PC-9 (cell line): ENCODE measurements around the gene RPS6KA4. TPM values are rescaled to one million over a fixed set of nuclear protein-coding genes. Genes with fewer than 3 reads are reported as not detected.
A peak's percentile ranks its signal among the peaks of the same experiment; 100 is the strongest.

Experiments used
- BruUV-seq: library from RNA; stranded (reverse); fragments of 400-500 nt; replicated peaks from 2 replicates; lab custom pipeline; 2021; lab: Mats Ljungman, UMichigan
- CTCF ChIA-PET: fragments of 300-600 bp; sonication (Branson Sonifier 250); formaldehyde crosslinking; loops from one replicate; lab custom pipeline; 2022; ENCODE audit warnings: antibody characterized with exemption; lab: Charles Lee
- POLR2A ChIA-PET: fragments of 300-600 bp; sonication (Branson Sonifier 250); formaldehyde crosslinking; loops from one replicate; lab custom pipeline; 2022; ENCODE audit warnings: antibody characterized with exemption; ENCODE audit not compliant: unreplicated experiment; lab: Charles Lee
- DNase-seq, 2 experiments: peaks; one replicate each; pipeline versions ENCODE4 v3.0.0 to v3.0.0-alpha.2; 2015 to 2022; ENCODE audit warnings: mixed read lengths in 1 of 2
- H2AFZ ChIP-seq: fragments of 200-600 bp; sonication (generic); 2 replicates; pipeline ENCODE4 v1.8.1; 2017; ENCODE audit warnings: antibody characterized with exemption
- H3F3A ChIP-seq: fragments of 200-600 bp; sonication (generic); 2 replicates; pipeline ENCODE4 v1.8.1; 2017; ENCODE audit warnings: antibody characterized with exemption, mild to moderate bottlenecking, low read depth; ENCODE audit not compliant: insufficient read depth
- H3K27ac ChIP-seq: fragments of 200-600 bp; sonication (generic); 2 replicates; pipeline ENCODE4 v1.6.1; 2016; ENCODE audit warnings: mixed run types
- H3K27me3 ChIP-seq: fragments of 200-600 bp; sonication (generic); 2 replicates; pipeline ENCODE4 v1.6.1; 2016; ENCODE audit warnings: low read depth, mixed run types; ENCODE audit not compliant: insufficient read depth
- H3K36me3 ChIP-seq: fragments of 200-600 bp; sonication (generic); 2 replicates; pipeline ENCODE4 v1.6.1; 2016; ENCODE audit warnings: low read depth, mixed run types
- H3K4me1 ChIP-seq: fragments of 200-600 bp; sonication (generic); replicated peaks from 2 replicates; pipeline ENCODE4 v1.6.1; 2016; ENCODE audit warnings: mixed run types; ENCODE audit not compliant: insufficient read depth
- H3K4me2 ChIP-seq: fragments of 200-600 bp; sonication (generic); 2 replicates; pipeline ENCODE4 v1.6.1; 2017; ENCODE audit warnings: mixed run types
- H3K4me3 ChIP-seq: fragments of 200-600 bp; sonication (generic); 2 replicates; pipeline ENCODE4 v1.6.1; 2016; ENCODE audit warnings: mixed run types
- H3K79me2 ChIP-seq: fragments of 200-600 bp; sonication (generic); 2 replicates; pipeline ENCODE4 v1.6.1; 2017; ENCODE audit warnings: low read depth, mixed run types
- H3K9me2 ChIP-seq: fragments of 200-600 bp; sonication (generic); 2 replicates; pipeline ENCODE4 v1.8.1; 2017; ENCODE audit warnings: mild to moderate bottlenecking; ENCODE audit not compliant: insufficient read depth
- H3K9me3 ChIP-seq: fragments of 200-600 bp; sonication (generic); 2 replicates; pipeline ENCODE4 v1.8.1; 2016; ENCODE audit warnings: low read depth; ENCODE audit not compliant: insufficient read depth
- H4K20me1 ChIP-seq: fragments of 200-600 bp; sonication (generic); 2 replicates; pipeline ENCODE4 v1.8.1; 2017; ENCODE audit not compliant: insufficient read depth
- EZH2 ChIP-seq: fragments of 200-600 bp; sonication (generic); IDR thresholded peaks from 2 replicates; pipeline ENCODE4 v1.8.0; 2017; ENCODE audit warnings: antibody characterized with exemption, low read depth
- intact Hi-C: fragments of 100-400 bp; cut with micrococcal nuclease; formaldehyde crosslinking; loops from one replicate; pipeline ENCODE4 v1.10.0; 2022; ENCODE audit not compliant: unreplicated experiment
- total RNA-seq: library from RNA; stranded (reverse); gene quantifications from 2 replicates; pipeline ENCODE4 v1.2.3, GENCODE V29; 2021
- TF ChIP-seq, protein P1 (sequence below): fragments of 200-600 bp; sonication (generic); conservative IDR thresholded peaks from 2 replicates; pipeline ENCODE4 v1.6.1; 2017; ENCODE audit warnings: mixed run types, antibody characterized with exemption, mild to moderate bottlenecking, moderate library complexity

RPS6KA4 gene
- total RNA-seq, 1 experiment from 2014 or later: 64.3 TPM

DNA sequence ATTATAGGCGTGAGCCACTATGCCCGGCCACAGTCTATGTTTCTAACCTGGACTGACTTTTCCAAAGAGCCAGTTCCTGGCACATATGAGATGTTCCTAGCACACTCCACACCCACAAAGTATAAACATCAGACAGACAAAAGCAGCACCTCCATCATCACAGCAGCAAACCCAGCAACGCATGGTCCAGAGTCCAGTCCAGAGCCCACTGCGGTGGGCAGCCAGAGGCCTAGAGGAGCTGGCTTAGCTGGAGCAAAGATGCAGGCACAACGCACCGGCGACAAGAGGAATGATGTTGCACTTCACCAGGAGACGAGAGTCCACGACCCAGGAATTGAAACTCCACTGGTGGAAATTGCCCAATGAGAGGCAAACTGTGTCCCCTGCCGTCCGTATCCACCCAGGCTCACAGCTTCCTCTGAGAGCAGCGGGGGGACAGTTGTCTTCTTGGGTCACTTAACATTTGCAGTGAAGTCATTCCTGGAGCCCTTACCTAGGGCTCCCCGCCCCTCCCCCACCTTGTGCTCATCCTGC lies 36.6 kb downstream of the RPS6KA4 start:
- H3K27me3 ChIP-seq: no peaks in the 10 kb centered on the region
- no peak overlapping the region for H3K4me2 ChIP-seq
- no peaks in the 10 kb centered on the region for H3K79me2 ChIP-seq
- TF ChIP-seq, protein P1, sequence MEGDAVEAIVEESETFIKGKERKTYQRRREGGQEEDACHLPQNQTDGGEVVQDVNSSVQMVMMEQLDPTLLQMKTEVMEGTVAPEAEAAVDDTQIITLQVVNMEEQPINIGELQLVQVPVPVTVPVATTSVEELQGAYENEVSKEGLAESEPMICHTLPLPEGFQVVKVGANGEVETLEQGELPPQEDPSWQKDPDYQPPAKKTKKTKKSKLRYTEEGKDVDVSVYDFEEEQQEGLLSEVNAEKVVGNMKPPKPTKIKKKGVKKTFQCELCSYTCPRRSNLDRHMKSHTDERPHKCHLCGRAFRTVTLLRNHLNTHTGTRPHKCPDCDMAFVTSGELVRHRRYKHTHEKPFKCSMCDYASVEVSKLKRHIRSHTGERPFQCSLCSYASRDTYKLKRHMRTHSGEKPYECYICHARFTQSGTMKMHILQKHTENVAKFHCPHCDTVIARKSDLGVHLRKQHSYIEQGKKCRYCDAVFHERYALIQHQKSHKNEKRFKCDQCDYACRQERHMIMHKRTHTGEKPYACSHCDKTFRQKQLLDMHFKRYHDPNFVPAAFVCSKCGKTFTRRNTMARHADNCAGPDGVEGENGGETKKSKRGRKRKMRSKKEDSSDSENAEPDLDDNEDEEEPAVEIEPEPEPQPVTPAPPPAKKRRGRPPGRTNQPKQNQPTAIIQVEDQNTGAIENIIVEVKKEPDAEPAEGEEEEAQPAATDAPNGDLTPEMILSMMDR: no peak
- TF ChIP-seq EZH2: no peak
- intact Hi-C loops: no loop called here
- no peak overlapping the region for H2AFZ ChIP-seq
- peaks cover 5% of the 10 kb centered on the region for H3F3A ChIP-seq
- no peaks in the 10 kb centered on the region for H3K9me3 ChIP-seq
- no peak overlapping the region for H3K27ac ChIP-seq
- ChIA-PET CTCF (no interaction called here), POLR2A (no interaction called here)
- H3K4me1 ChIP-seq: peaks cover 12% of the 10 kb centered on the region
- no peaks in the 10 kb centered on the region for H4K20me1 ChIP-seq
- no peaks in the 10 kb centered on the region for H3K36me3 ChIP-seq
- BruUV-seq: no TSS peak
- no peaks in the 10 kb centered on the region for H3K9me2 ChIP-seq
- no peak overlapping the region for H3K4me3 ChIP-seq
- DNase-seq: no peak

DNA sequence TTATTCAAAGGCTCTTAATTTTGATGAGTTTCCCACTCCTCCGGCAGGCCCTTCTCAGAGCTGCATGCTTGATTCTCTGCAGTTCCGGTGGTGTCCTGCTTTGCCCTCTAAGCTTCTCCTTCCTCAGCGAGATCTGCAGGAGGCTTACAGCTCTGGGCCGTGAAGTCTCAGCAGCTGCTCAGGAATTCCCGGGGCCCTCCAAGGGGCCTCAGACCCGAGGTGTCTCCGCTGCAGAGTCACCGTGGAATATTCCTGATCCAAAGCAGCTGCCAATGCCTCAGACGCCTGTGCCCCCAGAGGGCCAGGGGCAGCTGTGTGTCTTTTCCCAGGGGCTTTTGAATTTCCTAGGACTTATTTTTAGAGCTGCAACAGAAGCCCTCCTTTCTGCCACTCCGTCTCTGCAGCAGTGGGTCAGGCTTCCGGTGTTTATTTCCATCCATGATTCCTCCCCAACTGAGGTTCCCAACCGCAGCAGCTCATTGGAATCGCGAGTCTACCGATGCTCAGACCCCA lies 37.2 kb downstream of the RPS6KA4 start:
- Histone ChIP-seq H3K4me3 (no peak overlapping the region), H3K9me3 (no peaks in the 10 kb centered on the region), H2AFZ (no peak overlapping the region), H3K9me2 (no peaks in the 10 kb centered on the region), H3K36me3 (no peaks in the 10 kb centered on the region), H3K27me3 (no peaks in the 10 kb centered on the region), H3K4me1 (peaks cover 18% of the 10 kb centered on the region), H3F3A (peaks cover 7% of the 10 kb centered on the region), H3K79me2 (no peaks in the 10 kb centered on the region), H3K27ac (no peak overlapping the region), H4K20me1 (no peaks in the 10 kb centered on the region), H3K4me2 (no peak overlapping the region)
- BruUV-seq: no TSS peak
- intact Hi-C loops: no loop called here
- ChIA-PET CTCF (no interaction called here), POLR2A (no interaction called here)
- no peak for DNase-seq
- TF ChIP-seq, protein P1: no peak
- TF ChIP-seq EZH2: no peak

DNA sequence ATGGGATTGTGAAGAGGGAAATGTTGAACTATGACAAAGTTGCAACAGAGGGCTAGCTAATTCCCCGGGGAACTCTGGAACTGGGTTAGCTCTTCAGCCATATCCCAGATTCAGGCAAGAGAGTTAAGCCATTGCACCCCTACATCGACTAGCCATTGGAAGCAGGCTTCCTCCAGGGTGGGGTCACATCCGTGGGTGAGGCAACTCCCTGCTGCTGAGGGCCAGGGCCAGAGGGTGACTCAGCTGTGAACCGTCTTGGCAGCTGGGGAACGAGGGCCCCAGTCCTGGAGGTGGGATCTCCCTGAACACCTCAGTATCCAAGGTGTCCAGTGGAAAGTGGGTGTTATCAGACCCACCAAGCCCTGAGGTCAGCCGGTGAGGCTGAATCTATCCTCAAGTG lies 41.1 kb downstream of the RPS6KA4 start:
- peaks cover 19% of the 10 kb centered on the region for H3K4me1 ChIP-seq
- TF ChIP-seq, protein P1: no peak
- no peak for TF ChIP-seq EZH2
- H3F3A ChIP-seq: peaks cover 7% of the 10 kb centered on the region
- H3K9me3 ChIP-seq: no peaks in the 10 kb centered on the region
- peak; percentile 42 to 56 for DNase-seq
- 0 out of 2 replicates have a peak overlapping the region, but pooled peaks have one; percentile 9 for H3K27ac ChIP-seq
- ChIA-PET CTCF (interaction anchor here (1.2 kb wide), 2 partner anchors 14 to 43 kb away, joined by 3 to 4 read pairs; no protein-coding TSS in a partner anchor), POLR2A (no interaction called here)
- no peak overlapping the region for H2AFZ ChIP-seq
- no peaks in the 10 kb centered on the region for H4K20me1 ChIP-seq
- no TSS peak for BruUV-seq
- H3K4me2 ChIP-seq: peak overlapping the region; percentile 49
- no peak overlapping the region for H3K4me3 ChIP-seq
- no peaks in the 10 kb centered on the region for H3K36me3 ChIP-seq
- no peaks in the 10 kb centered on the region for H3K79me2 ChIP-seq
- no peaks in the 10 kb centered on the region for H3K9me2 ChIP-seq
- intact Hi-C loops: no loop called here
- no peaks in the 10 kb centered on the region for H3K27me3 ChIP-seq
